Keratinocyte (primary cell): ENCODE data around the gene SDHAF3.

ENCODE experiments used
- CTCF ChIP-seq, 3 experiments: IDR thresholded peaks in 1 of 3; conservative IDR thresholded peaks in 1 of 3; optimal IDR thresholded peaks in 1 of 3; 2 replicates in 2 of 3; 3 replicates in 1 of 3; pipeline versions ENCODE3 to v1.5.1; 2011; ENCODE audit warnings: low read length in 3 of 3, mild to moderate bottlenecking in 3 of 3, moderate library complexity in 2 of 3, control low read depth in 1 of 3, inconsistent platforms in 1 of 3; ENCODE audit not compliant: insufficient read depth in 2 of 3; ENCODE audit errors: extremely low read depth in 1 of 3
- EZH2 ChIP-seq: IDR thresholded peaks from one replicate; pipeline ENCODE4 v1.6.1; 2012; ENCODE audit warnings: inconsistent platforms, mild to moderate bottlenecking, low read length, moderate library complexity

GRCh38 chr7:97149843-97150242, 32.3 kb downstream of the SDHAF3 start:
- TF ChIP-seq CTCF (optimal IDR thresholded peaks at IDR 0.05 in 1 of 3, IDR thresholded peaks at IDR 0.05 in 1 of 3, conservative IDR thresholded peaks at IDR 0.05 in 1 of 3; ENCODE audit: extremely low read depth in 1 of 3, insufficient read depth in 2 of 3, low read length in 3 of 3): no peak
- TF ChIP-seq EZH2: no peak
